Ovary (tissue), 9 donors: ENCODE results near the gene DDX28. TPM values are rescaled to one million over a fixed set of nuclear protein-coding genes. Genes with fewer than 3 reads are reported as not detected.

Experiments
- DNase-seq, 5 donors: peaks; one replicate each; pipeline ENCODE4 v3.0.0-alpha.2; 2019 to 2020
- H3K27ac ChIP-seq, 2 donors: fragments of 200-600 bp; one replicate each; pipeline versions ENCODE4 v1.5.1 to v1.8.0; 2019 to 2022
- H3K27me3 ChIP-seq: fragments of 200-600 bp; one replicate; pipeline ENCODE4 v1.8.0; 2022
- H3K36me3 ChIP-seq: fragments of 200-600 bp; sonication (generic); one replicate; pipeline ENCODE4 v1.5.1; 2019
- H3K4me1 ChIP-seq: one replicate; pipeline ENCODE4 v1.8.1; 2013; ENCODE audit warnings: mild to moderate bottlenecking, moderate library complexity; ENCODE audit not compliant: insufficient read depth
- H3K4me3 ChIP-seq: fragments of 200-600 bp; sonication (generic); one replicate; pipeline ENCODE4 v1.5.1; 2017
- H3K9me3 ChIP-seq, 2 donors: fragments of 200-600 bp in 1 of 2; sonication (generic) in 1 of 2; one replicate each; pipeline versions ENCODE4 v1.5.1 to v1.8.1; 2013 to 2019; ENCODE audit warnings: mild to moderate bottlenecking in 1 of 2, moderate library complexity in 1 of 2
- EP300 ChIP-seq: sonication (generic); formaldehyde crosslinking; IDR thresholded peaks from one replicate; pipeline ENCODE4 v1.6.1; 2017; ENCODE audit warnings: antibody characterized with exemption
- POLR2A ChIP-seq: fragments of 450-650 bp; IDR thresholded peaks from one replicate; pipeline ENCODE4 v1.6.1; 2017; ENCODE audit warnings: antibody characterized with exemption, mild to moderate bottlenecking, moderate library complexity
- WGBS, 3 donors: extraction: QIAGEN DNeasy Blood & Tissue Kit in 1 of 3; methylation state at CpG; one replicate each; pipeline versions ENCODE4 v1.1.5 to v1.1.7; 2013 to 2017; 5-methylcytosine and 5-hydroxymethylcytosine counted together
- intact Hi-C, 4 donors: fragments of 100-400 bp; cut with DNase I; formaldehyde crosslinking; loops; one replicate each; pipeline versions ENCODE4 v1.11.0 to v1.15.1; 2022 to 2023
- polyA plus RNA-seq, 2 donors: library from polyadenylated mRNA; stranded (reverse); fragments of 200-250 nt in 1 of 2; fragments of 350-450 nt in 1 of 2; fragmentation: Illumina TruSeq in 1 of 2; extraction: RNeasy Lipid Tissue Mini Kit (QIAGEN cat#74804) in 1 of 2; gene quantifications; one replicate each; pipeline ENCODE4 v1.2.3, GENCODE V29; 2013 to 2014
- total RNA-seq, 7 donors: library from RNA; depleted of rRNA in 2 of 7; stranded (reverse); fragments of >200 nt in 2 of 7; fragmentation: NEBNext Ultra II Directional in 3 of 7; extraction: Animal tissue kit (Norgen Biotek cat#: 25700) in 3 of 7; gene quantifications; one replicate each; pipeline versions ENCODE4 v1.1.0 to v1.2.4, GENCODE V29; 2016 to 2023
- TF ChIP-seq, protein P1 (sequence below), 3 donors: fragments of 450-650 bp in 2 of 3; fragments of 200-600 bp in 1 of 3; IDR thresholded peaks; one replicate each; pipeline versions ENCODE4 v1.5.1 to v1.8.0; 2016 to 2022; ENCODE audit warnings: antibody characterized with exemption in 3 of 3, mild to moderate bottlenecking in 1 of 3
- donor health status: DM: no; HTN: no; CAD: no; lungs with moderate emphysema.
- donor health status: DM: no; HTN: no; CAD: no.
- donor health status: Bipolar disorder and iron deficiency.
- donor health status: DM: yes; HTN: yes; CAD: no.
- donor health status: DM: no; HTN: no; CAD: no.
- donor health status: DM: yes; HTN: yes; CAD: no.

The DDX28 gene
- total and polyA plus RNA-seq, 9 donors, result 6.8 to 14.0 (median 9.3) TPM

DNA sequence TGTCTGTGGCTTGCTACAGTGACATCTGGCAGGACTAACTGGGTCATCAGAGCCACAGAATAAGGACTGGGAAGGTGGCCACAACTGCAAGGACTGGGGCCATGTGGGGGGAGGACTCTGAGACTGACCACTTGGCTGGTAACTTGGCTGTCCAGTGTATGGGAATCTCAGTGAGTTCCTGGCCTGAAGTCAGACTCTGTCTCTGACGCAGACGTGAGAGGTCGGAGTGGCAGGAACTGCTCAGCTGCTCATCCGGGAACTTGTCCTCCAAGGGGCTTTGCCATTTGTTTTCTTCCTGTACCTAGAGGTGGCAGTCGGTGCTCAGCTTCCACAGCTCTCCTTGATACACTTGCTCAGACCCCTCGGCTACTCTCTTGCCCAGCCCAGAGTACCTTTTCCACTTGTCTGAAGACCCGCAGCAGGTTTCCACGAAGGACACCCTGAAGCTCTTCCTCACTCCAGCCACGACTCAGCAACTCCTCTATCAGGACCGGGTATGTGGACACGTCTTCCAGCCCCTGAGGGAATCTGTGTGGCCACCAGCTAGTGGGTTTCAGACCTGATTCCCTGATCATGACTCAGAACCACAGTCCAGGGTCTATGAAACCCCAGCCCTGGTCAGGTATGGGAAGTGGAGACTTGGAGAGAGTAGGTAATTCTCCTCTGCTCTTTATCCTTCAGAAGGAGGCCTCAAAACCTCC lies 35.4 kb downstream of the DDX28 start:
- 55 to 61% (median 58%) methylated on average over 11 of the region's 11 CpGs for WGBS, 3 donors
- intact Hi-C loops, result no loop called here

DNA sequence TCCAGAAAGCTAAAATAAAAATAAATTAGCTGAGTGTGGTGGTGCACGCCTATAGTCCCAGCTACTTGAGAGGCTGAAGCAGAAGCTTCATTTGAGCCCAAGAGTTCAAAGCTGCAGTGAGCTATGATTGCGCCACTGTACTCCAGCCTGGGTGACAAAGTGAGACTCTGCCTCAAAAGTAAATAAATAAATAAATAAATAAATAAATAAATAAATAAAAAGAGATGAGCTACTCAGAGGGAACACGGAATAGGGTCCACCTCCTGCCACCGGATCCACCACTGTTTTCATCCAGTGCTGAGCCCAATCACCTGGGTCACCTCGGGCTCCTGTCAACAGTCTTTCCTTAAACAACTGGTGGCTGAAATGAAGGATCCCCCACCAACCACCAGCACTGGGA lies 36.1 kb downstream of the DDX28 start:
- whole genome bisulfite sequencing, 3 donors, result 85 to 89% (median 87%) methylated on average over 5 of the region's 5 CpGs
- Histone ChIP-seq H3K27ac (no peak overlapping the region), H3K36me3 (no peaks in the 10 kb centered on the region), H3K27me3 (no peaks in the 10 kb centered on the region), H3K9me3 (no peaks in the 10 kb centered on the region), H3K4me1 (no peaks in the 10 kb centered on the region), H3K4me3 (no peak overlapping the region)
- DNase-seq, result no peak
- no peak for TF ChIP-seq EP300
- TF ChIP-seq, protein P1, sequence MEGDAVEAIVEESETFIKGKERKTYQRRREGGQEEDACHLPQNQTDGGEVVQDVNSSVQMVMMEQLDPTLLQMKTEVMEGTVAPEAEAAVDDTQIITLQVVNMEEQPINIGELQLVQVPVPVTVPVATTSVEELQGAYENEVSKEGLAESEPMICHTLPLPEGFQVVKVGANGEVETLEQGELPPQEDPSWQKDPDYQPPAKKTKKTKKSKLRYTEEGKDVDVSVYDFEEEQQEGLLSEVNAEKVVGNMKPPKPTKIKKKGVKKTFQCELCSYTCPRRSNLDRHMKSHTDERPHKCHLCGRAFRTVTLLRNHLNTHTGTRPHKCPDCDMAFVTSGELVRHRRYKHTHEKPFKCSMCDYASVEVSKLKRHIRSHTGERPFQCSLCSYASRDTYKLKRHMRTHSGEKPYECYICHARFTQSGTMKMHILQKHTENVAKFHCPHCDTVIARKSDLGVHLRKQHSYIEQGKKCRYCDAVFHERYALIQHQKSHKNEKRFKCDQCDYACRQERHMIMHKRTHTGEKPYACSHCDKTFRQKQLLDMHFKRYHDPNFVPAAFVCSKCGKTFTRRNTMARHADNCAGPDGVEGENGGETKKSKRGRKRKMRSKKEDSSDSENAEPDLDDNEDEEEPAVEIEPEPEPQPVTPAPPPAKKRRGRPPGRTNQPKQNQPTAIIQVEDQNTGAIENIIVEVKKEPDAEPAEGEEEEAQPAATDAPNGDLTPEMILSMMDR (IDR thresholded peaks at IDR 0.05), result no peak
- TF ChIP-seq POLR2A, result no peak
- intact Hi-C loops, result no loop called here

More for the DNA sequence above, 35.4 kb downstream of the DDX28 start:
- Histone ChIP-seq H3K27ac (no peak overlapping the region), H3K4me1 (no peaks in the 10 kb centered on the region), H3K36me3 (no peaks in the 10 kb centered on the region), H3K4me3 (no peak overlapping the region), H3K27me3 (no peaks in the 10 kb centered on the region), H3K9me3 (no peaks in the 10 kb centered on the region)
- DNase-seq, result no peak
- TF ChIP-seq POLR2A, result no peak
- TF ChIP-seq EP300, result no peak
- TF ChIP-seq, protein P1 (IDR thresholded peaks at IDR 0.05), result no peak

DNA sequence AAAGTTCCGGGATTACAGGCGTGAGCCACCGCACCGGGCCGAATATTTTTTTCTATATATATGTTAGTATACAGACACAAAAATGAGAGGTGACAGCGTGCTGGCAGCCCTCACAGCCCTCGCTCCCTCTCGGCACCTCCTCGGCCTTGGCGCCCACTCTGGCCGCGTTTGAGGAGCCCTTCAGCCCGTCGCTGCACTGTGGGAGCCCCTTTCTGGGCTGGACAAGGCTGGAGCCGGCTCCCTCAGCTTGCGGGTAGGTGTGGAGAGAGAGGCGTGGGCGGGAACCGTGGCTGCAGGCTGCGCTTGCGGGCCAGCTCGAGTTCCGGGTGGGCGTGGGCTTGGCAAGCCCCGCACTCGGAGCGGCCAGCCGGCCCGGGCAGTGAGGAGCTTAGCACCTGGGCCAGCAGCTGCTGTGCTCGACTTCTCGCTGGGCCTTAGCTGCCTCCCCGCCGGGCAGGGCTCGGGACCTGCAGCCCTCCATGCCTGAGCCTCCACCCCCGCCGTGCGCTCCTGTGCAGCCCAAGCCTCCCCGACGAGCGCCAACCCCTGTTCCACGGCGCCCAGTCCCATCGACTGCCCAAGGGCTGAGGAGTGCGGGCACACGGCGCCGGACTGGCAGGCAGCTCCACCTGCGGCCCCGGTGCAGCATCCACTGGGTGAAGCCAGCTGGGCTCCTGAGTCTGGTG lies 40.9 kb downstream of the DDX28 start:
- H3K9me3 ChIP-seq, result no peaks in the 10 kb centered on the region
- H3K27ac ChIP-seq, result no peak overlapping the region
- no peaks in the 10 kb centered on the region for H3K4me1 ChIP-seq
- DNase-seq, result no peak
- no peaks in the 10 kb centered on the region for H3K27me3 ChIP-seq
- TF ChIP-seq, protein P1 (IDR thresholded peaks at IDR 0.05), result no peak
- TF ChIP-seq POLR2A, result no peak
- TF ChIP-seq EP300, result no peak
- no peaks in the 10 kb centered on the region for H3K36me3 ChIP-seq
- WGBS, 3 donors, result 91 to 93% (median 93%) methylated on average over 43 to 49 of the region's 49 CpGs
- H3K4me3 ChIP-seq, result no peak overlapping the region
- intact Hi-C loops, result no loop called here

DNA sequence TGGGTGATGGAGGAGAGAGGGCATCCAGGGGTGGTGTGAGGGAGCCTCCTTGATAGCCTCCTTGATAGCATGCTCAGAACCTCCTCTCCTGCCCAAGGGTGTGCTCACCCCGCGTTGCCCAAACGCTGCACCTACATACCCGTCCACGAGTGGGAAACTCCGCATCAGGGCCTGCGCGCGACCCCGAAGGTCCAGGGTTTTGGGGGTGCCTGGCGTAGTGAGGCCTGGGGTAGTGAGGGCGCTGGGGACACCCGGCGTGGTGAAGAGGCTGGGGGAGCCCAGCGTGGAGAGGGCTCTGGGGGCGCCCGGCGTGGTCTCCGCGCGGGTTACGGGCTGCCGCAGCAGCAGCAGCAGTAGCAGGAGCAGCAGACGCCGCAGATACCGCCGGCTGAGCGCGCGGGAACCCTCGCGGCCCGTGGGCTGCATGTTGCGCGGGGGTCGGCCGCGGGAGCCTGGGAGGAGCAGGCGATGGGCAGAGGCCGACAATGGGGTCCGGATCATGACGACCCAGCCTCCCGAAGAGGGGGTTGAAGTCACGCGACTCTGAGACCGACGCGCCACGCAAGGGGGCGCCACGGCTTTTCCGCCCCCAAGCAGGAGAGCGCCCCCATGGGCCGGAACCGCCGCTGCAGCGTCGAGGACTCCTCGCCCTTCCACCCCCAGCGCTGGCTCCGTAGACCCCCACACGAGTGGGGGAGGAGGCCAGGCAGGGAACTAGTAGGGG lies 42.9 kb downstream of the DDX28 start, which contains the start of gene DPEP3:
DPEP3 (minus strand) TSS at position 545 of the 724 bp plus-strand sequence; CDS start at position 426, 119 bp downstream.
- 52 to 67% (median 62%) methylated on average over 41 to 62 of the region's 62 CpGs for WGBS, 3 donors
- no peaks in the 10 kb centered on the region for H3K9me3 ChIP-seq
- no peak within 1 kb of the TSS for H3K27ac ChIP-seq
- no peak for DNase-seq
- H3K4me3 ChIP-seq, result no peak within 1 kb of the TSS
- H3K36me3 ChIP-seq, result no peaks in the 10 kb centered on the region
- no peaks in the 10 kb centered on the region for H3K4me1 ChIP-seq
- no peak for TF ChIP-seq POLR2A
- TF ChIP-seq EP300, result no peak
- TF ChIP-seq, protein P1 (IDR thresholded peaks at IDR 0.05), result no peak
- intact Hi-C loops, result no loop called here
- no peaks in the 10 kb centered on the region for H3K27me3 ChIP-seq
